HFF-Myc (cell line): Measurements from ENCODE around the gene RIPK4.

Experiments
- DNase-seq: peaks from one replicate; pipeline ENCODE4 v3.0.0-alpha.2; 2011; ENCODE audit warnings: low read depth; ENCODE audit errors: extremely low read depth
- H3K4me3 ChIP-seq: replicated peaks from 2 replicates; pipeline ENCODE4 v1.5.1; 2011; ENCODE audit warnings: low read depth, mild to moderate bottlenecking, control low read depth, low read length
- TF ChIP-seq, protein P1 (sequence below): IDR thresholded peaks from 2 replicates; pipeline ENCODE4 v1.5.1; 2012; ENCODE audit warnings: mild to moderate bottlenecking, low read depth, low read length, control low read depth; ENCODE audit errors: missing control alignments

Gene RIPK4

DNA sequence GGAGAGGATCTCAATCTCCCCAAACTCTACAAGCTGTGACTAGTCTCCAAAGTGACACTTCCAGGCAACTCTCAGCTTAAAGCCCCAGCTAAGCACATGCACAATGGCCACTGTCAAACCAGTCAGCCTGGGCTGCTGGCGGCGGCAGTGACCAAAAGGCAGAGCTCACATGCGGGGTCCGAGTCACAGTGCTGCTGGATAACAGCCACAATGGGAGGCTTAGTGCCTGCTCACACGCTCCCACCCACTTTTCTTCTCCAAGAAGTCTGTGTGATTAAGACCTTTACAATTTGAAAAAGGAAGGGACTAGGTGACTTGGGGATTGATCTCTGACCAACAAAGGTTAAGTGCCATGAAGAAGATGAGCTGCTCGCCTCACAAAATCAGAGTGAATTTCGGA lies 16.8 kb downstream of the RIPK4 start:
- no peak for DNase-seq
- TF ChIP-seq, protein P1, sequence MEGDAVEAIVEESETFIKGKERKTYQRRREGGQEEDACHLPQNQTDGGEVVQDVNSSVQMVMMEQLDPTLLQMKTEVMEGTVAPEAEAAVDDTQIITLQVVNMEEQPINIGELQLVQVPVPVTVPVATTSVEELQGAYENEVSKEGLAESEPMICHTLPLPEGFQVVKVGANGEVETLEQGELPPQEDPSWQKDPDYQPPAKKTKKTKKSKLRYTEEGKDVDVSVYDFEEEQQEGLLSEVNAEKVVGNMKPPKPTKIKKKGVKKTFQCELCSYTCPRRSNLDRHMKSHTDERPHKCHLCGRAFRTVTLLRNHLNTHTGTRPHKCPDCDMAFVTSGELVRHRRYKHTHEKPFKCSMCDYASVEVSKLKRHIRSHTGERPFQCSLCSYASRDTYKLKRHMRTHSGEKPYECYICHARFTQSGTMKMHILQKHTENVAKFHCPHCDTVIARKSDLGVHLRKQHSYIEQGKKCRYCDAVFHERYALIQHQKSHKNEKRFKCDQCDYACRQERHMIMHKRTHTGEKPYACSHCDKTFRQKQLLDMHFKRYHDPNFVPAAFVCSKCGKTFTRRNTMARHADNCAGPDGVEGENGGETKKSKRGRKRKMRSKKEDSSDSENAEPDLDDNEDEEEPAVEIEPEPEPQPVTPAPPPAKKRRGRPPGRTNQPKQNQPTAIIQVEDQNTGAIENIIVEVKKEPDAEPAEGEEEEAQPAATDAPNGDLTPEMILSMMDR, result no peak
- H3K4me3 ChIP-seq, result no peak overlapping the region

DNA sequence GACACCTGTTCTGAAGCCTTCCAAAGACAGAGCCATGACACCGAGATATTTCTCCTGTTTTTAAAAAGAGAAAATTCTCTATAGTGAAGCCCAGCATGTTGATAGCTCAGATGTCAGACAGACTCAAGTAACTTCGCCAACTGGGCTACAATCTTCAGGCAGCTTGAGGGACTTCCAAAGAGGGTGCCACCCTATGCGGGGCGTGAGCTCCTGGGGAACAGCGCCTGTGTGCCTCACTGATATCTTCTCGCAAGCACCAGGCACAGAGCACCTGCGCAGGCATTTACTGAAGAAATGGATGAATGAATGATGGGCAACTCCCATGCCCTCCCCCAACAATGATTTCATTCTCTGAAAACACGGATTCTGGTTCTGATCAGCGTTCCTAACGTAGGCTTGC lies 17.6 kb downstream of the RIPK4 start:
- DNase-seq, result no peak

DNA sequence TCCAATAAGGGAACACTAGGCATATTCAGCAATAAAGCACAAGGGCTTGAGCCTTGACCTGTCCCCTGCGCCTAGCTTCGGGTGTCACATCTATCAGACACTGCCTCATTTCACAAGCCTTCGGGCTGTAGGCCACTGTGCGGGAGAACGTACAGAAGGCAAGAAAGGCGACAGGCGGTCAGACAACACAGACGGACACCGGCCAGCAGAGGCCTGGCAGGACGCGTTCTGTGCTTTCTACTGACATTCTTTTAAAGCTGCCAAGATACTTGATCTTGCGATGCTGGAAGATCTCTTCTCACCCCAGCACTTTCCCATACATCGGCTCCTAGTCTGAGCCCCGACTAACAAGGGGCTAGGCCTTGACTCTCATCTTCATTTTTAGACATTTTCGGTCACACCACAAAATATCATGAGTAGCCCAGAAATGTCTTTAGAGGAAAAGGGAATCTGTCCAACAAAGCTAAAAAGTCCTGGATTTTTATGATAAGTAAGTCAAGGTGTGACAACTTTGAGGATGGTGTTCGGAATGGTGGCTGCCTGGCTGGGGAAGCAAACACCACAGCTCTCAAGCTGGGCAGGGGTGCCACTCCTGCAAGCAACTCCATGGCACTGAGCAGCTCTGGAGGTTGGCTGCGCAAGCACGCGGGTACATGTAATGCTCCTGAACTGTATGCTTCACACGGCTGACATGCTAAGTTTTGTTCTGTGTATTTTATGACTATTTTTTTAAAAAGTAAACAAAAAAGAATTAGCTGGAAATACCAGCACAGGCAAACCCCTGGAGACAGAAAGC lies 18.7 kb downstream of the RIPK4 start:
- TF ChIP-seq, protein P1, result no peak
- no peak for DNase-seq
- no peak overlapping the region for H3K4me3 ChIP-seq

More for the DNA sequence above, 17.6 kb downstream of the RIPK4 start:
- TF ChIP-seq, protein P1, result no peak
- H3K4me3 ChIP-seq, result no peak overlapping the region

DNA sequence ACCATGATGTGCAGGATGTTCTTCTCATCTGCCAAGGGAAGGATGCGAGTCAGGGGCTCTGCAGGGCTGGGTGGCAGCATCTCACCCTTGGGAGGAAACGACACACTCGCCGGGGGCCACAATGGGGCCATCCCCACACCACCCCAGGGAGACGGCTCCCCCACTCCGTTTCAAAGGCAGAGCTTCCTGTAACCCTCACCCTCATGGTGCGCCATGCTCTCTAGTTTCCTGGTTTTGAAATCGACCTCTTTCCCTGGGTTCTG lies 20.2 kb downstream of the RIPK4 start:
- no peak for DNase-seq
- TF ChIP-seq, protein P1, result no peak
- H3K4me3 ChIP-seq, result no peak overlapping the region

DNA sequence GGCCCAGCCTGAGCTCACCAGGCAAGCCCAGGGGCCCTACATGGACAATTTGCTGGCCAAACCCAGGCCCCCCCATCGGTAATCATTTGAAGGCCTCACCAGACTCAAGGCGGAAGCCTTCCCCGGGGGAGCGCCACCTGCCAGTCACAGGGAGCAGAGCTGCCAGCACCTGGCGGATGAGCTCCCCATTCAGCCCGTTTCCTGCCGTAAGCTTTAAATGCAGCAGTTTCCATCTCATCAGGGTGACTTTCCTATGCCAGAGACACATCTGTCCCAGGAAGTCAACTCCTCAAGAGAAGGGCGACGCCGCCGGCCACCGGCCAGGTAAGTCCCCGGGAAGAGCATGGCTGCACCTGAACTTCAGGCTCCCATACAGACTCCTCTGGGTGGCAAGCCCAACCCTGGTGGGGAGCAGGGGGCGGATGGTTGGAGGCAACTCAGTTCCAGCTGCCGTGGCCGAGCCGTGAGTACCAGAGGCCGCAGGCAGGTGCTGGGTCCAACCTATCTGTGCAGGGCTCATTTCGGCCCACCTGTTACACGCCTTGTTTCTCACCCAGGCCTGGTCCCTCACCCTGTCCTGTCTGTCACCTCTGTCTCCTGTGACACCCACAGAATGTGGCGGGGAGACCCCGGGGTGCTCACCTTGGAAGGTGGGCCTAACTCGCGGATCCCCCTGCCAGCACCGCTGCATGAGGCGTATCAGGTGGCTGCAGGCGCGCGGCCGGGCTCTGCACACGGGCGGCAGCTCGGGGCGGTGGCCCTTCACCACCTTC lies 20.7 kb downstream of the RIPK4 start:
- no peak overlapping the region for H3K4me3 ChIP-seq
- DNase-seq, result no peak
- TF ChIP-seq, protein P1, result no peak

DNA sequence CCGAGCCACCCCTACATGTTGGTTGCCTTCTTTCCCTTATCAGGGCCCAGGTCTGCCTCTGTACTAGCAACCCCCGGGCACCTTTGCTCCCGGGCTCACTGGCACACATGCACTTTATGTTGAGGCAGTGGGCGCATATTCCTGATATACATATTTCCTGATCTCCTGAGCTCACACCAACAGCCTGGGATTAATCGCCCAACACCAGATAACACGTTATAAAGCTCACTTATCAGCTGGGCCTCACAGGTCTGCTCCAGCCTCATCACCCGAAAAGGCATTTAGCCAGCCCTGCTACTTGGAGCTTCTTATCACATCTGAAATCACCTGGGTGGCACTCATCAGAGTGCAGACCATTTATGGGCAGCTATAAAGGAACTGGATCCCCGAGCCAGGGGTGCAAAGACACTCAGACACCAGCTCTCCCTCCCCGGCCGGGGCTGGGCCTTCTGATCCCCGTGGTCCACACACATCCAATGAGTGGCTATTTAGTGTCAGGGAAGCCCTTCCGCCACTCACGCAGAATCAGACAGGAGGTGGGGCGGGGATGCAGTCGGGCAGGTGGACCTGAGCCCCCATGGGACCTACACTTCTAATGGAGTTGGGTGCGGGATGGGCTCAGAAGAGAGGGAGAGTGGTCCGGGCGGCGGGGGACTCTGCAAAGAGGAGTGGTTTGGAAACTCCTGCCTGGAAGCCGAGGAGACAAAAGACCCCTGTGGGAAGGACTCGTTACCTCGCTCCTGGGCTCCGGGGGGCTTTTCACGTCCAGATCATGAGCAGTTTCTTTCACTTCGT lies 21.6 kb downstream of the RIPK4 start:
- no peak for DNase-seq
- TF ChIP-seq, protein P1, result no peak
- no peak overlapping the region for H3K4me3 ChIP-seq
